ENCODE data around the gene TM4SF5.
A peak's percentile ranks its signal among the peaks of the same experiment; 100 is the strongest.

TM4SF5 gene

GRCh38 chr17:4777969-4778760, 6.5 kb downstream of the TM4SF5 start:
- in situ Hi-C loops (cut with MboI; ENCODE audit: low pct_unique_long_range_greater_than_20kb, low sequenced_read_pairs, unreplicated experiment), result no loop called here
- no peak for TF ChIP-seq CTCF (IDR thresholded peaks at IDR 0.05; ENCODE audit: extremely low read depth, insufficient read depth, missing control alignments)
- no peak for DNase-seq (ENCODE audit: low spot score)

- no peak for DNase-seq (ENCODE audit: low spot score)
- in situ Hi-C loops (cut with MboI; ENCODE audit: low pct_unique_long_range_greater_than_20kb, low sequenced_read_pairs, unreplicated experiment), result no loop called here
- TF ChIP-seq CTCF (IDR thresholded peaks at IDR 0.05; ENCODE audit: extremely low read depth, insufficient read depth, missing control alignments), result no peak
Measured at GRCh38 chr17:4780325-4780955, 8.8 kb downstream of the TM4SF5 start.

- in situ Hi-C loops (cut with MboI; ENCODE audit: low pct_unique_long_range_greater_than_20kb, low sequenced_read_pairs, unreplicated experiment), result no loop called here
- DNase-seq (ENCODE audit: low spot score), result no peak
Measured at GRCh38 chr17:4782652-4783051, 11.0 kb downstream of the TM4SF5 start.

GRCh38 chr17:4785311-4786105, 13.8 kb downstream of the TM4SF5 start:
- DNase-seq (ENCODE audit: low spot score), result no peak
- no peak for TF ChIP-seq CTCF (IDR thresholded peaks at IDR 0.05; ENCODE audit: extremely low read depth, insufficient read depth, missing control alignments)
- in situ Hi-C loops (cut with MboI; ENCODE audit: low pct_unique_long_range_greater_than_20kb, low sequenced_read_pairs, unreplicated experiment), result no loop called here

More at GRCh38 chr17:4782652-4783051, 11.0 kb downstream of the TM4SF5 start:
- peak; percentile 9 for TF ChIP-seq CTCF (IDR thresholded peaks at IDR 0.05; ENCODE audit: extremely low read depth, insufficient read depth, missing control alignments)

- TF ChIP-seq CTCF (IDR thresholded peaks at IDR 0.05; ENCODE audit: extremely low read depth, insufficient read depth, missing control alignments), result no peak
- in situ Hi-C loops (cut with MboI; ENCODE audit: low pct_unique_long_range_greater_than_20kb, low sequenced_read_pairs, unreplicated experiment), result no loop called here
Measured at GRCh38 chr17:4786106-4786511, 14.4 kb downstream of the TM4SF5 start, which contains the start of gene VMO1. Gene VMO1 (minus strand): TSS chr17:4786364. CDS start chr17:4786352, 12 bp downstream.

GRCh38 chr17:4786516-4786915, 14.8 kb downstream of the TM4SF5 start:
- TF ChIP-seq CTCF (IDR thresholded peaks at IDR 0.05; ENCODE audit: extremely low read depth, insufficient read depth, missing control alignments), result no peak
- in situ Hi-C loops (cut with MboI; ENCODE audit: low pct_unique_long_range_greater_than_20kb, low sequenced_read_pairs, unreplicated experiment), result no loop called here
- DNase-seq (ENCODE audit: low spot score), result no peak

More at GRCh38 chr17:4786106-4786511, 14.4 kb downstream of the TM4SF5 start, which contains the start of gene VMO1:
- no peak for DNase-seq (ENCODE audit: low spot score)

All from GM13977 (cell line).